Measurements from ENCODE around the gene SHOX. TPM values are rescaled to one million over a fixed set of nuclear protein-coding genes. Genes with fewer than 3 reads are reported as not detected.
"Not testable (repeated sequence)": the region's sequence is repeated elsewhere in the genome, so short reads cannot be mapped to it uniquely, and the experiment has no call there.

The SHOX gene
- total RNA-seq, 3 donors from 2014 or later, result 0.12 to 0.22 TPM; not detected in 1

DNA sequence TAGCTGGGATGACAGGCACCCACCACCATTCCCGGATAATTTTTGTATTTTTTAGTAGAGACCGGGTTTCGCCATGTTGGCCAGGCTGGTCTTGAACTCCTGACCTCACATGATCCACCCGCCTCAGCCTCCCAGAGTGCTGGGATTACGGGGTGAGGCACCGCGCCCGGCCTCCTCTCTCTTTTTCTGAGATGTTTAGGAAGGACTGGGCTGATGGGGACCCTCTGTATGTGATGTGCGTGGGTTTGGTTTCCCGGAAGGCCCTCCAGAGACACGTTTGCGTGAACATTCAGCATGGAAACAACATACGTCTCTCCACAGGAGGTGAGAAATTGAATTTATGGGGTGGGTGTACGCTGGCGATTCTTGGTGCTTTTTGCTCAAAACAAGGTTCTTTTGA is 18.6 kb downstream of the SHOX start:
- H3K9me3 ChIP-seq, result no peaks in the 10 kb centered on the region
- H3K4me1 ChIP-seq (ENCODE audit: low read depth), result no peaks in the 10 kb centered on the region
- intact Hi-C loops (cut with DNase I, micrococcal nuclease), result no loop called here
- H3K4me3 ChIP-seq, result no peak overlapping the region
- H3K36me3 ChIP-seq (ENCODE audit: low read depth), result no peaks in the 10 kb centered on the region
- DNase-seq, result no peak
- no peak for ATAC-seq
- TF ChIP-seq, protein P1, sequence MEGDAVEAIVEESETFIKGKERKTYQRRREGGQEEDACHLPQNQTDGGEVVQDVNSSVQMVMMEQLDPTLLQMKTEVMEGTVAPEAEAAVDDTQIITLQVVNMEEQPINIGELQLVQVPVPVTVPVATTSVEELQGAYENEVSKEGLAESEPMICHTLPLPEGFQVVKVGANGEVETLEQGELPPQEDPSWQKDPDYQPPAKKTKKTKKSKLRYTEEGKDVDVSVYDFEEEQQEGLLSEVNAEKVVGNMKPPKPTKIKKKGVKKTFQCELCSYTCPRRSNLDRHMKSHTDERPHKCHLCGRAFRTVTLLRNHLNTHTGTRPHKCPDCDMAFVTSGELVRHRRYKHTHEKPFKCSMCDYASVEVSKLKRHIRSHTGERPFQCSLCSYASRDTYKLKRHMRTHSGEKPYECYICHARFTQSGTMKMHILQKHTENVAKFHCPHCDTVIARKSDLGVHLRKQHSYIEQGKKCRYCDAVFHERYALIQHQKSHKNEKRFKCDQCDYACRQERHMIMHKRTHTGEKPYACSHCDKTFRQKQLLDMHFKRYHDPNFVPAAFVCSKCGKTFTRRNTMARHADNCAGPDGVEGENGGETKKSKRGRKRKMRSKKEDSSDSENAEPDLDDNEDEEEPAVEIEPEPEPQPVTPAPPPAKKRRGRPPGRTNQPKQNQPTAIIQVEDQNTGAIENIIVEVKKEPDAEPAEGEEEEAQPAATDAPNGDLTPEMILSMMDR (IDR thresholded peaks at IDR 0.05), result no peak

DNA sequence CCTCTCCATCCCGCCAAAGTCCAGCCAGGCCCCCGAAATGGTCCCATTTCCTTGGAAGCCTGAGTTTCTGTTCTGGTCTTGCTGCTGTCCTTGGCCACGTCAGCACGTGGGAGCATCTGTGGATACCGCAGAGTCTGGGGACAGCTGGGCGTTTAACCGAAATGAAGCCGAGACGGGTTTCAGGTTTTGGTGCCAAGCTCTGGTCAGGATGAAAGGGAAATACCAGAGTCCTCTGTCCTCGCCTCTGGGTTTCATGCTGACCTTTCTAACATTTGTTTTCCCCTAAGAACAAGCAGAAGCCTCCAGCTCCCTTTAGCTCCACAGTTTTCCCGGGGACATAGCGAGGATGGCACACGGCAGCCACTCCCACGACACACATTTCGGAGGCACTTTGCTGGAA is 19.7 kb downstream of the SHOX start:
- no peak for ATAC-seq
- Histone ChIP-seq H3K36me3 (ENCODE audit: low read depth) (no peaks in the 10 kb centered on the region), H3K4me1 (ENCODE audit: low read depth) (no peaks in the 10 kb centered on the region), H3K9me3 (no peaks in the 10 kb centered on the region), H3K4me3 (no peak overlapping the region)
- TF ChIP-seq, protein P1 (IDR thresholded peaks at IDR 0.05), result no peak
- DNase-seq, result no peak
- intact Hi-C loops (cut with DNase I, micrococcal nuclease), result no loop called here

DNA sequence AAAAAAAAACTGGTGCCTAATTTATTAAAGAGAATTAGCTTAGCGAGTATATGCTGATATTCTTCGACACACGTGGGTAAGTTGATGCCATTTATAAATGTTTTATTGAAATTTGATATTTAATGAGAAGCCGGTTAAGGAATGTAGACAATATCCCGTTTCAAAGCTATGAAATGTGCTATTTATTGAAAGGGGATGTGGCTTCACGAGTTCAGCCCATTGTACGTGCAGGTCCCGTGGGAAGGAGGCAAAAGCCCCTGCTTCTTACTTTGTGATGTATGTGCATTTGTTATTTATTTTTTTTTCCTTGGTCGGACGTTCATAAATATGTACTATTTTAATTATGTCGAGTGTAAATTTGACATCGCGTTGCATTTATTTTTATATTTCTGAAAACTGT is 20.2 kb downstream of the SHOX start:
- DNase-seq, result no peak
- no peak for ATAC-seq
- intact Hi-C loops (cut with DNase I, micrococcal nuclease), result no loop called here
- H3K4me3 ChIP-seq, result no peak overlapping the region
- H3K4me1 ChIP-seq (ENCODE audit: low read depth), result no peaks in the 10 kb centered on the region
- H3K9me3 ChIP-seq, result no peaks in the 10 kb centered on the region
- TF ChIP-seq, protein P1 (IDR thresholded peaks at IDR 0.05), result no peak
- no peaks in the 10 kb centered on the region for H3K36me3 ChIP-seq (ENCODE audit: low read depth)

DNA sequence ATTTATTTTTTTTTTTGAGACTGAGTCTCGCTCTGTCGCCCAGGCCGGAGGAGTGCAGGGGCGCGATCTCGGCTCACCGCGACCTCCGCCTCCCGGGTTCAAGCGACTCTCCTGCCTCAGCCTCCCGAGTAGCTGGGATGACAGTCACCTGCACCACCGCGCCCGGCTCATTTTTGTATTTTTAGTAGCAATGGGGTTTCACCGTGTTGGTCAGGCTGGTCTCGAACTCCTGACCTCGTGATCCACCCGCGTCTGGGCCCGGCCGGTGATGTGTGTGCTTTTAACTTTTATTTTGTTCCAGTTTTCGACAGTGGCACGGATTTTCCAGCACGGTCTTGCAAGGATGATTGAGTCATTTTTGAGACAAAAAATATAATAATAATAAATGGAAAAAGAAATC is 21.3 kb downstream of the SHOX start:
- intact Hi-C loops (cut with DNase I, micrococcal nuclease); H3K4me1 ChIP-seq (ENCODE audit: low read depth); ATAC-seq; DNase-seq; H3K9me3 ChIP-seq; H3K4me3 ChIP-seq; H3K36me3 ChIP-seq (ENCODE audit: low read depth): not testable (repeated sequence)

DNA sequence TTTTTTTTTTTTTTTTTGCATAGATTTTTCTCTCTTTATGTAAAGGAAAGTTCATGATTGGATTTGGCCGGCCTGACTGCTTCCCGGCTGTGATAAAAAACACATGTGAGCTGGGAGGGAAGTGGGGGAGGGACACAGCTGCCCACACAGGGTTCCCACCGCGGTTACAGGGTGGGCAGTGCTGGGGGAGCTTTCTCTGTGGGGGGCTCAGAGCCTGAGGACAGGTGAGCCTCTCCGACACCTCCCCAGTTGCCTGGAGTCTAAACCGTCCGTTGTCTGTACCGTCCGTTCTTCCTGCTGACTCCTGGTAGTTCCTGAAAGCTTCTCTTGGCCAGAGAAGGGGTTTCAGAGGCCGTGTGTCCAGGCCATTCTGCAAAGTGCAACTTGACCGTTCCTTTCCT is 21.8 kb downstream of the SHOX start:
- TF ChIP-seq, protein P1 (IDR thresholded peaks at IDR 0.05), result no peak
- H3K4me3 ChIP-seq, result no peak overlapping the region
- intact Hi-C loops (cut with DNase I, micrococcal nuclease), result no loop called here
- H3K36me3 ChIP-seq (ENCODE audit: low read depth), result no peaks in the 10 kb centered on the region
- ATAC-seq (no peak), DNase-seq (no peak)
- no peaks in the 10 kb centered on the region for H3K9me3 ChIP-seq
- H3K4me1 ChIP-seq (ENCODE audit: low read depth), result no peaks in the 10 kb centered on the region

DNA sequence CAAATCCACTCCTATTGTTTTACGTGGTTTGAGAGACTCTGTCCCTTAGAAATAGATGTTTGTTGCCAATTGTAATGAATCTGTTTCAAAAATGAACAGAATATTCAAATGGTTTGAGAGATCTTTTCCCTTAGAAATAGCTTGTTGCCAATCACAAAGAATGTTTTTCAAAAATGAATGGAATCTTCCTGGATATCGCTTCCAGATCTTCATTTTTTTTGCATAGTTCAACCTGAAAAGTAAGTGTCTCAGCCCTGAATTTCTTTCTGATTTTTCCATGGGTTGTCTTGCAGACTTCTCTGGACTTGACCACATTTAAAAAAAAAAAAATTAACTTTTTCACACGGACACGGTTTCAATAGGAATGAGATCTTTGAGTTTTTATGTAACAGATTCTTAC is 22.7 kb downstream of the SHOX start:
- DNase-seq (no peak), ATAC-seq (no peak)
- Histone ChIP-seq H3K4me1 (ENCODE audit: low read depth) (no peaks in the 10 kb centered on the region), H3K4me3 (no peak overlapping the region), H3K36me3 (ENCODE audit: low read depth) (no peaks in the 10 kb centered on the region), H3K9me3 (no peaks in the 10 kb centered on the region)
- intact Hi-C loops (cut with DNase I, micrococcal nuclease), result no loop called here
- TF ChIP-seq, protein P1 (IDR thresholded peaks at IDR 0.05), result no peak
